Measurements from ENCODE around the gene GTF2A1L. TPM values are rescaled to one million over a fixed set of nuclear protein-coding genes. Genes with fewer than 3 reads are reported as not detected.

The GTF2A1L gene
- polyA plus RNA-seq, 1 donor from 2014 or later = 0.51 TPM

- no peaks in the 10 kb centered on the region for H3K36me3 ChIP-seq (ENCODE audit: insufficient read depth, low read length)
- peaks cover 6% of the 10 kb centered on the region for H3F3A ChIP-seq (ENCODE audit: insufficient read depth, low read length, poor library complexity, severe bottlenecking)
- H3K27ac ChIP-seq (ENCODE audit: low read length) = no peak overlapping the region
- H2AFZ ChIP-seq (ENCODE audit: low read depth, low read length) = no peak overlapping the region
- no peak overlapping the region for H3K4me3 ChIP-seq (ENCODE audit: low read length)
- H3K79me2 ChIP-seq (replicated peaks; ENCODE audit: insufficient read depth, low read length) = no peaks in the 10 kb centered on the region
- H3K9ac ChIP-seq (ENCODE audit: low read length) = no peak overlapping the region
- no peaks in the 10 kb centered on the region for H3K27me3 ChIP-seq (ENCODE audit: insufficient read depth, low read depth, low read length)
- H3K9me3 ChIP-seq (ENCODE audit: low read length) = no peaks in the 10 kb centered on the region
- no peaks in the 10 kb centered on the region for H4K20me1 ChIP-seq (ENCODE audit: insufficient read depth)
- H3K4me2 ChIP-seq (ENCODE audit: low read length) = no peak overlapping the region
- TF ChIP-seq RAD21 (conservative IDR thresholded peaks at IDR 0.05) = no peak
- TF ChIP-seq TAF1 (IDR thresholded peaks at IDR 0.05; ENCODE audit: low read depth) = no peak
- no peak for TF ChIP-seq REST (IDR thresholded peaks at IDR 0.05; ENCODE audit: borderline replicate concordance)
- no peak for TF ChIP-seq CTCF (IDR thresholded peaks at IDR 0.05; ENCODE audit: poor library complexity, severe bottlenecking)
- no peak for TF ChIP-seq MXI1 (conservative IDR thresholded peaks at IDR 0.05; ENCODE audit: poor library complexity, severe bottlenecking)
- no peak for TF ChIP-seq EP300 (conservative IDR thresholded peaks at IDR 0.05; ENCODE audit: poor library complexity, severe bottlenecking)
- no peak for TF ChIP-seq SMC3 (conservative IDR thresholded peaks at IDR 0.05; ENCODE audit: poor library complexity)
- TF ChIP-seq EZH2 (IDR thresholded peaks at IDR 0.05; ENCODE audit: borderline replicate concordance, insufficient read depth, low read length, poor library complexity, severe bottlenecking) = no peak
- TF ChIP-seq POLR2AphosphoS5 (IDR thresholded peaks at IDR 0.05) = no peak
- no peaks in the 10 kb centered on the region for H3K9me2 ChIP-seq (ENCODE audit: insufficient read depth, low read length)
Measured at GRCh38 chr2:48693645-48694044, 76.0 kb downstream of the GTF2A1L start.

- Histone ChIP-seq H2AFZ (ENCODE audit: low read depth, low read length) (no peak overlapping the region), H3K4me2 (ENCODE audit: low read length) (no peak overlapping the region), H3K27me3 (ENCODE audit: insufficient read depth, low read depth, low read length) (no peaks in the 10 kb centered on the region), H3K9ac (ENCODE audit: low read length) (no peak overlapping the region), H3K9me3 (ENCODE audit: low read length) (no peaks in the 10 kb centered on the region), H3F3A (ENCODE audit: insufficient read depth, low read length, poor library complexity, severe bottlenecking) (peaks cover 6% of the 10 kb centered on the region), H3K36me3 (ENCODE audit: insufficient read depth, low read length) (no peaks in the 10 kb centered on the region), H3K4me3 (ENCODE audit: low read length) (no peak overlapping the region), H4K20me1 (ENCODE audit: insufficient read depth) (no peaks in the 10 kb centered on the region), H3K9me2 (ENCODE audit: insufficient read depth, low read length) (no peaks in the 10 kb centered on the region), H3K79me2 (replicated peaks; ENCODE audit: insufficient read depth, low read length) (no peaks in the 10 kb centered on the region), H3K27ac (ENCODE audit: low read length) (no peak overlapping the region)
- TF ChIP-seq EZH2 (IDR thresholded peaks at IDR 0.05; ENCODE audit: borderline replicate concordance, insufficient read depth, low read length, poor library complexity, severe bottlenecking) (no peak), REST (IDR thresholded peaks at IDR 0.05; ENCODE audit: borderline replicate concordance) (no peak), EP300 (conservative IDR thresholded peaks at IDR 0.05; ENCODE audit: poor library complexity, severe bottlenecking) (no peak)
Measured at GRCh38 chr2:48694149-48694548, 76.5 kb downstream of the GTF2A1L start.
